Measurements from ENCODE around the gene CAPN5.

The CAPN5 gene

DNA sequence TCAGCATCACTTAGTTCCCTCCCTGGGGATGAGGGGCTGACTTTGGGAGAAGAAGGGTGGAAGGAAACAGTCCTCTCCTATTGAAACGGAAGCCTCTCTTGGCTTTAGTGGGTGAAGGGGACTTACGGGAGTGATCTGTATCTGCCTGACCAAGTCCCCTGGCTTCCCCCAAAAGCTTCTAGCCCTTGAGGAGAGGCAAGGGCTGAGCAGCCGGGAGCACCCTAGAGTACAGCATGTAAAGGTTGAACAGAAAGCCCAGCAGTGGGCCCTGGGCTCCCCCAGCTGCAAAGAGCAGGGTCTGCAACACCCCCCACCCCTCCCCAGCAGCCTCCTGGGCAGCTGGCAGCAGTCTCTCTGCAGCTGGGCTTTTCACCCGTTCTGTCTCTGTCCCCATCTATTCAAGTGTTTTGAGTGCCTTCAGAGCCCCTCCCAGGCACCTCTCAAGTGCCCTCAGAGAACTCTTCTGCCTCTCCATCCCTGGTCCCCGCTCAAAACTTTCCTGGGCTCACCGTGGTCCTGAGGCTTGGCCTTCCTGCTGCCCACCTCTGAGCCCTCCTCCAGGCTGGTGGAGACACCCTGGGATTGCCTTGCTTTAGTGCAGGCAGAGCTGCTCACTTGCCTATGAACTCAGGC is 2.7 kb downstream of the CAPN5 start:
- TF ChIP-seq, protein P1, sequence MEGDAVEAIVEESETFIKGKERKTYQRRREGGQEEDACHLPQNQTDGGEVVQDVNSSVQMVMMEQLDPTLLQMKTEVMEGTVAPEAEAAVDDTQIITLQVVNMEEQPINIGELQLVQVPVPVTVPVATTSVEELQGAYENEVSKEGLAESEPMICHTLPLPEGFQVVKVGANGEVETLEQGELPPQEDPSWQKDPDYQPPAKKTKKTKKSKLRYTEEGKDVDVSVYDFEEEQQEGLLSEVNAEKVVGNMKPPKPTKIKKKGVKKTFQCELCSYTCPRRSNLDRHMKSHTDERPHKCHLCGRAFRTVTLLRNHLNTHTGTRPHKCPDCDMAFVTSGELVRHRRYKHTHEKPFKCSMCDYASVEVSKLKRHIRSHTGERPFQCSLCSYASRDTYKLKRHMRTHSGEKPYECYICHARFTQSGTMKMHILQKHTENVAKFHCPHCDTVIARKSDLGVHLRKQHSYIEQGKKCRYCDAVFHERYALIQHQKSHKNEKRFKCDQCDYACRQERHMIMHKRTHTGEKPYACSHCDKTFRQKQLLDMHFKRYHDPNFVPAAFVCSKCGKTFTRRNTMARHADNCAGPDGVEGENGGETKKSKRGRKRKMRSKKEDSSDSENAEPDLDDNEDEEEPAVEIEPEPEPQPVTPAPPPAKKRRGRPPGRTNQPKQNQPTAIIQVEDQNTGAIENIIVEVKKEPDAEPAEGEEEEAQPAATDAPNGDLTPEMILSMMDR (IDR thresholded peaks at IDR 0.05; ENCODE audit: insufficient read depth, low read depth, low read length, missing control alignments), result no peak
- no peak overlapping the region for H3K4me3 ChIP-seq (ENCODE audit: low read depth, low read length)
- DNase-seq (ENCODE audit: low read depth), result no peak

DNA sequence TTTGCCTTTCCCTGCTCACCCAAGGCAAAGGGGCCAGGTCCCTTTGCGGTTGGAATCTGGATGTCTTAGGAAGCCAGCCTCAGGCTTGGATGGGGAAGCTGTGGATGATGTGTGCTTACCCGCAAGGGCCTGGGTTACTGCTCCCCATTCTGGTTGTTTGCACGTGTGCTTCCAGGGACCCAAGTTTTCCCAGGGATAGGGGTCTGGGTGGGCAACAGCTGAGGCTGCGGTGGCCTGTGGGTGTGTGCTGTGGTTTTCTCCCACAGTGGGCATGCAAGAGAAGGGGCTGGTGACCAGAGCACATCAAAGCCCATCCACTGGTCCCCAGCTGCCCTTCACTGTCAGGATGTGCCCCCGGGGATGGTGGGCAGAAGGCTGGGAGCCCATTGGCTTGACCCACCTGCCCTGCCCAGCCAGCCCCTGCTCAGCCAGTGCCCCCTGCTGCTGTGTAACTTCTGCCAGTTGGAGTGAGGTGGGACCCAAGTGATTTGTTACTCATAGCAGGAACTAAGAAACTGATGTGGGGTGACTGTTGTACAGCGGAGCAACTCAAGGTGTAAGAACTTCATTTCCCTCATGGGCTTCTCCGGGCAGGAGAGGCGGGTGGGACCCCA is 3.3 kb downstream of the CAPN5 start:
- TF ChIP-seq, protein P1 (IDR thresholded peaks at IDR 0.05; ENCODE audit: insufficient read depth, low read depth, low read length, missing control alignments), result no peak
- DNase-seq (ENCODE audit: low read depth), result no peak
- no peak overlapping the region for H3K4me3 ChIP-seq (ENCODE audit: low read depth, low read length)

DNA sequence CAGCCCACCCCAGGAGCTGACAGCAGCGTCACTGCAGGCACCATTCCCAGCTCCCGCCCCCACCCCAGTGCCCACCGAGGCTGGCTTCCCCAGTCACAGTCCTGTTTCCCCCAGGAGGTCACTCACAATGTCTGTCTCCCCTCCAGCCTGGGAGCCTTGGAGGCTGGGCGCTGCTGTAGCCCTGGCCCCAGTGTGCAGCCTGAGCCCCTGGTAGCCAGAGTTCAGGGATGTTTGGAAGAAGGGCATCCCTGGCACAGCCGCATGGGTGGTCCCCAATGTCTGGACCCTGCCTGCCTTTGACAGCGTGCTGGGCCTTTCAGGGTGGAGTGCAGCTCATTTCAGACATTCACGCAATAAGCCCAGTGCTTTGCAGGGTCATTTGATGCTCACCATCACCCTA is 4.3 kb downstream of the CAPN5 start:
- no peak overlapping the region for H3K4me3 ChIP-seq (ENCODE audit: low read depth, low read length)
- TF ChIP-seq, protein P1 (IDR thresholded peaks at IDR 0.05; ENCODE audit: insufficient read depth, low read depth, low read length, missing control alignments), result no peak
- DNase-seq (ENCODE audit: low read depth), result no peak

DNA sequence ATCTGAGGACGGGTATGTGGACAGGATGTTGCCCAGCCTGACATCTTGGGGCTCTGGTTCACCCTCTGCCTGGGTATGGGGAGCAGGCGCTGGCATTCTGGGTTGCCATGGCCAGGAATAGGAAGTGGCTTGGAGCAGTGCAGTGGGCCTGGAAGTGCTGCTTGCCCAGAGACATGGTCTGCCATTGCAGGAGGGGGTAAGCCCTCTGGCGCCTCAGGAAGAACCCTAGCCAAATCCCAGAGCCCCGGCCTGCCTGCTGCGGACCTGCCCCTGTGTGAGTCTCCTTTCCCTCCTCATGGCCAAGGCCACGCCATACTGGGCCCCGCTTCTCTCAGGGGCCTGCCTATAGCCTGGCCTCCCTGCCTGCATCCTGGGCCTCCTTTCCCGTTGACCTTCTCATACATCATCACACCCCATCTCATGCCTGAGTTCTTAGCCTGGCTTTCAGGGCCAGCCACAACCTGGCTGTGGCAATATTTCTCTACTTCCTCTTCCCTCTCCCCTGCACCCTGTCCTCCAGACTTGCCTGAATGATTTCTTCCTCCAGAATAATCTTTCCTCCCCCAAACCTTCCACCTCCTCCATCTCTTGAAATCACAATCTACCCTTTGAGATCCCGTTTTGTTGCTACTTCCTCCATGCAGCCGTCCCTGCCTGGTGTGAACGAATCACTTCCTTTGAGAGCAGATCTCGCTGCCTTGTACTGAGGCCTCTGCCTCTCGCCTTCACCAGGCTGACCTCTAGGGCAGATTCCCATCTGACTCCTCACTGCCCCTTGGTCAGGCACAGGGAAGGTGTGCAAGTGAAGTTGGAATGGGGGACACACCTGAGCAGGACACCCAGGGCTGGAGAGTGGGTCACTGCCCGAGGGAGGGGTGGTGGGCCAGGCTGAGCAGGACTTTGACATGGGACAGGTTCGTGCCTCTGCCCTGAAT is 5.2 kb downstream of the CAPN5 start:
- TF ChIP-seq, protein P1 (IDR thresholded peaks at IDR 0.05; ENCODE audit: insufficient read depth, low read depth, low read length, missing control alignments), result no peak
- no peak for DNase-seq (ENCODE audit: low read depth)
- no peak overlapping the region for H3K4me3 ChIP-seq (ENCODE audit: low read depth, low read length)

DNA sequence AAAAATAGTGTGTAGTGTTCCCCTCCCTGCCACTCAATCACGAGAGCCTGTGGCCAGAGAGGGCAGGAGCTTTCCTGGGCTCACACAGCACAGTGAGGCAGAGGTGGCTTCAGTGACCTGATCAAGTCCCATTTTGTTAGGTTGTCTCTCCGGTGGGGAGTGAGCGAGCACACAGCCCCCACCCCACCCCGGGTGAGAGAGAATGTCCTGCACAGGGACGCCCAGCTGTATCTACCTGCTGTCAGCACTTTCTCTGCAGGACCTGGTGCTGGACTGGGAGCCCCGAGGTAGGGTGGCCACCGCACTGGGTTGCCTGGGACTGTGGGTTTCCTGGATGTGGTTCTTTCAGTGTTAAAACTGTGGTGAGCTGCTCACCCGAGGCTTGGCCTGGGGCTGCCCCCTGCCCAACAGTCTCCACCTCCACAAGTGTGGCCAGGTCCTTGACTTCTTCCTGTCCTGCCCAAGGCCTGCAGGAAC is 6.1 kb downstream of the CAPN5 start:
- H3K4me3 ChIP-seq (ENCODE audit: low read depth, low read length), result no peak overlapping the region
- TF ChIP-seq, protein P1 (IDR thresholded peaks at IDR 0.05; ENCODE audit: insufficient read depth, low read depth, low read length, missing control alignments), result no peak
- DNase-seq (ENCODE audit: low read depth), result no peak

DNA sequence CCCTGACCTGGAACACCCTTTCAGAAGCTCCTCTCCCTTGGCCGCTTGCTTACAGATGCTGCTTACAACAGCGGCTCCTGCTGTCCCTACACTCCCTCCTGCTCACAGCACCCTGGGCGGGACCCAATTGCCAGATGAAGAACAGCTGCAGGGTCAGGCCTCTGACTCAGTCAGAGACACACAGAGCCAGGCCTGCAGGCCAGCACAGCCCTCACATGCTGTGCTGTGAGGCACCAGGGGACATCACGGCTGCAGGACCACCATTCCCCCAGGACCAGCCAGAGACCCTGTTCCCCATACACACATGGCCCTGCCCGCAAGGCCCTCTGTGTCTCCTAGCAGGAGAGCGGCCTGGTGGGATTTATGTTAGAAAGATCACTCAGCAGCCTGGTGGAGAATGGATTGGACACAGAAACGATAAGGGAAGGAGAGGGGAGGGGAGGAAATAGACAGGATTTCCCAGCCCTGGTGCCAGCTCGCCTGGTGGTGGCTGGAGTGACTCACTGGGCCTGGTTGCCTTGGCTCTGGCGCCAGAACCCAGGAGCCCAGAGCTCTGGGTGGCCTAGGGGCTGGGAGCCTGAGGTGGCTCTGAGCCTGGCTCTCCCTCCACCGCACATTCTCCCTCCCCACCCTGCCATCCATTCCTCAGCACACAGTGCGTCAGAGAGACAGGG is 6.7 kb downstream of the CAPN5 start:
- DNase-seq (ENCODE audit: low read depth), result no peak
- H3K4me3 ChIP-seq (ENCODE audit: low read depth, low read length), result no peak overlapping the region
- TF ChIP-seq, protein P1 (IDR thresholded peaks at IDR 0.05; ENCODE audit: insufficient read depth, low read depth, low read length, missing control alignments), result no peak
